Measurements from ENCODE around the gene TANGO6.

TANGO6 gene

DNA sequence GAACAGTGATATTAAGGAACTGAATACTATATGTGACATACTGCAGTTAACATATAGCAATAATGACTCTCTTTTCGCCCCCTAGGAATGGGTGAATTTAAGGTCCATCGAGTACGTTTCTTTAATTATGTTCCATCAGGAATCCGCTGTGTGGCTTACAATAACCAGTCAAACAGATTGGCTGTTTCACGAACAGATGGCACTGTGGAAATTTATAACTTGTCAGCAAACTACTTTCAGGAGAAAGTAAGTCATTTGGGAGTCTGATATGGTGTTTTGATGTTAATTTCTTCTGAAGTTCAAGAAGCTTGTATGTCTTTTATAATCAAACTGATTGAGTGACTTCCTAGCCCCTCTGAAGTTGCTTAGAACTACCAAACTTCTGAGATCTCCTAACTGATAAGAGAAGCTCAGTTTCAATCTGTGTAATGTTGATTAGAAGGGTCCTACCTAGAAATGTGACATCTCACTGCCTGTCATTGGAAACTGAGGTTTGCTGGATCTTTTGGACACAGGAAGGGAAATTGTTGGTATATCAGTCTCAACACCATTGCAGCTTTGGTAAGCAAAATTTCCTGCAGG lies 290.1 kb downstream of the TANGO6 start:
- DNase-seq (ENCODE audit: low read depth in 2 of 2, low spot score in 1 of 2), result no peak

Data from stimulated activated CD8-positive, alpha-beta memory T cell treated with anti-CD3 and anti-CD28 coated beads, Interleukin-4, amount 100 ng/mL, for 4 hours (primary cell).